GM12878 (cell line): ENCODE results near the gene TRIM37.

Experiments
- BRCA1 ChIP-seq: IDR thresholded peaks from 2 replicates; pipeline ENCODE4 v1.6.1; 2011; ENCODE audit warnings: low read depth, low read length, improper control_type of control experiment
- CUX1 ChIP-seq: IDR thresholded peaks from 2 replicates; pipeline ENCODE4 v1.6.1; 2012; ENCODE audit warnings: improper control_type of control experiment, low read depth, low read length; ENCODE audit not compliant: insufficient replicate concordance
- EP300 ChIP-seq, 2 experiments: fragments of 150-350 bp in 1 of 2; IDR thresholded peaks; 2 replicates each; pipeline ENCODE4 v1.6.1; 2011 to 2012; ENCODE audit warnings: low read depth in 2 of 2, low read length in 2 of 2, borderline replicate concordance in 1 of 2, improper control_type of control experiment in 1 of 2, inconsistent platforms in 1 of 2; ENCODE audit not compliant: control insufficient read depth in 1 of 2
- EZH2 ChIP-seq: IDR thresholded peaks from 2 replicates; pipeline ENCODE4 v1.6.1; 2012; ENCODE audit warnings: low read depth, mild to moderate bottlenecking, control low read depth, inconsistent platforms, low read length, borderline replicate concordance; ENCODE audit not compliant: control insufficient read depth
- MAX ChIP-seq: IDR thresholded peaks from 2 replicates; pipeline ENCODE4 v1.6.1; 2012; ENCODE audit warnings: low read depth, low read length, improper control_type of control experiment
- MYC ChIP-seq: IDR thresholded peaks from 2 replicates; pipeline ENCODE4 v1.6.1; 2011; ENCODE audit warnings: mild to moderate bottlenecking, low read length, moderate library complexity, inconsistent platforms; ENCODE audit not compliant: insufficient read depth, insufficient replicate concordance, insufficient read length, severe bottlenecking

GRCh38 chr17:58993311-58993710 is 113.4 kb downstream of the TRIM37 start:
- TF ChIP-seq MYC (no peak), BRCA1 (no peak), EP300 (IDR thresholded peaks at IDR 0.05; ENCODE audit: borderline replicate concordance in 1 of 2, control insufficient read depth in 1 of 2, low read depth in 2 of 2, low read length in 2 of 2) (no peak), CUX1 (no peak), MAX (no peak), EZH2 (no peak)
